HG03342 (cell line): ENCODE measurements around the gene SCIMP.
"Not testable (repeated sequence)": the region's sequence is repeated elsewhere in the genome, so short reads cannot be mapped to it uniquely, and the experiment has no call there.

ENCODE experiments used
- ATAC-seq: cut with Tn5 transposase; IDR thresholded peaks from one replicate; pipeline ENCODE4 v1.9.1; 2021; ENCODE audit warnings: mild to moderate bottlenecking, moderate library complexity; ENCODE audit not compliant: unreplicated experiment

SCIMP gene

DNA sequence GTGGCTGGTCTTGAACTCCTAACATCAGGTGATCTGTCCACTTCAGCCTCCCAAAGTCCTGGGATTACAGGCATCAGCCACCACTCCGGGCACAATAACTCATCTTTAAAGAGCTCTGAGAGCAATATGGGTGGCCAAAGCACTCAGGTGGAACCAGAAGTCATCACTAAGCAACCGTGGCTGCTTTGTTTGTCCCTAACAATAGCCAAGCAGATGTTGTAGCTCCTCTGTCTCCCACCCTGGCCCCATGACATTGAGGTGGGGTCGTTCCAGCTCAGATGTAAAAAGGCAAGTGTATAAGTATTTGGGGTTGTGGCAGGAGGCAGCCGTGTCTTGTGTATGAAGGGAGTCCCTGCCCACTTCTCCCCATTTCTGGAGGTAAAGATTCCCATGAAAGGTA, 3.7 kb upstream of the SCIMP start:
- ATAC-seq = no peak

DNA sequence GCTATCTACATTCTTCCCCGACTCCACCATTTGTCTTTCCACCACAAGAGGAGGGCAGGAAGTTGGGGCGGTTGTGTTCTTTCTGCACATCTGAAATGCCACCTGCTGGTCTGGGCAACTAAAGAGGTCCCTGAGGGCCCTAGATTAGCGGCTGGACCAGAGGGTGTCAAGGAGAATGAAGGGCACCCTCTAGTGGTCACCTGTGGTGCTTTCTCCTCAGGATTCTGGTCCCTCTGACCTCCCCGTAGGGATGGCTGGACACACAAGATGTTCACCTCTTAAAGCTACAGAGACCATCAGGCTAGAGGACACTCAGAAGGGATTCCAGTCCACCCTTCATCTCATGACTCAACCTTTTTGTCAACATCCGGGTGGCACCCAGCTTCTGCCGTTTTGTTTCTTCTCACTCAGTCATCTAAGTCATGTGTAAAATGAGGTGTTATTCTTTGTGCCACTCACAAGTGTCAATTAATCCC, 2.9 kb upstream of the SCIMP start:
- no peak for ATAC-seq

GRCh38 chr17:5236938-5237540, 2.4 kb upstream of the SCIMP start:
- ATAC-seq = no peak

- not testable (repeated sequence) for ATAC-seq
These were observed 1.2 kb downstream of the SCIMP start for GRCh38 chr17:5233492-5233891.

DNA sequence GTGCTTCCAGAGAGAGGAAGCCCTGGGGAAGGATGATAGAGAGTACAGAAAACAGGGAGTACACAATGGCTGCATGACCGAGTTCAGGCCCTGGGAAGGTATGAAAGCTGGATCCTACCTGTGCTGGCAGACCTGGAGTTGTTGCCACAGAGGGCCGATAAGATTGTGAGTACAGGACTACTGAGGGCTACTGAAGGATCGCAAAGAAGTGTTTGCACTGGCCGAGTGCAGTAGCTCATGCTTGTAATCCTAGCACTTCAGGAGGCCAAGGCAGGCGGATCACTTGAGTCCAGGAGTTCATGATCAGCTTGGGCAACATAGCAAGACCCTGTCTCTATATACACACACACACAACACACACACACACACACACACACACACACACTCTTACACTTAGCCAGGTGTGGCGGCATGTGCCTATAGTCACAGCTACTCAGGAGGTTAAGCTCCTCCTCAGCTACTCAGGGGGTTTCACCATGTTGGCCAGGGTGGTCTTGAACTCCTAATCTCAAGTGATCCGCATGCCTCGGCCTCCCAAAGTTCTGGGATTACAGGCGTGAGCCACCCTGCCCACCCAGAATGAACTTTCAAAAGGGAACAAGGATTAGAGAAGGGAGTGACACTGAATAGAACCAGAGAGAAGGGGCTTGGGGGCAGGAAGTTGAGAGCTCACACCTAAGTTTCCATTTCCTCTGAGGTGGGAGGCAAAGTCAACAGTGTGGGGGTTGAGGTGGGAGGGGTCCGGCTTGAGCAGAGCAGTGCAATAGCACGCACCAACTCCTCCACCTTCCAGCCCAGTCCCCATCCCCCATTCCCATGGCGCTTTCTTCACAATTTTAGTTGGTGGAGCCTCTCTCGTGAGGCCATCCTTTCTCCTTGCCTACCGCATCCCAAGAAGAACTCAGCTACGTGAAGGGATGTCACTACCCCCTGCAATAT, 7.5 kb downstream of the SCIMP start:
- peak; percentile 38 for ATAC-seq

DNA sequence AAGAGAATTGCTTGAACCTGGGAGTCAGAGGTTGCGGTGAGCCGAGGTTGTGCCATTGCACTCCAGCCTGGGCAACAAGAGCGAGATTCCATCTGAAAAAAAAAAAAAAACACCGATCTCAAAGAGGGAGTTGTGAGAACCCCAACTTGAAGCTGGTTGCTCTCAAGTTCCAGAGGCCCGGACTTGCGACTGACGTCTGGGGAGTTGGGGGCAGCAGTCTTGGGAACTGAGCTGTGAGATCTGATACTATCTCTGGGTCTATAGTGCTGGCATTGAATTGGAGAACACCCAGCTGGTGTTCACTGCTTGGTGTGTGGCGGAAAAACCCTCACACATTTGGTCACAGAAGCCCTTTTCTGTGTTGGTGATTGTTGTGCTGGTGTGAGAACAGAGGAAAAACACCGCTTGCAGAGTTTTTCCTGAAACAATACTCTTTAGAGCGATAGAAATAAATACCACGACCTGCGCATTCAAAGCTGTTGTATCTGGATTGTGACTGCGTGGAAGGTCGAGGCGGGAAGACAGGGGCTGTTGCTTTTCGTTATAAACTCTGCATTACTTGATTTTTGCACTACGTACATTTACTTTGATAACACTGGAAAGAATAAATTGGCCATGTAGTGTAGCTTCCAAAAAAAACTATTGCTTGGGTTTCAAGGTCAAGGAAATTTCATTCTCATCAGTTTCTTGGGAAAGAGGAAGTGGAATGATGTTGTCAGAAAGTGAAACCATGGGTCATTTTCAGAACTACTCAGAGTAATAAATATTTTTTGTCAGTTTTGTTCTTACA, 8.8 kb downstream of the SCIMP start:
- ATAC-seq = no peak

GRCh38 chr17:5221912-5222311, 12.7 kb downstream of the SCIMP start:
- ATAC-seq = not testable (repeated sequence)

DNA sequence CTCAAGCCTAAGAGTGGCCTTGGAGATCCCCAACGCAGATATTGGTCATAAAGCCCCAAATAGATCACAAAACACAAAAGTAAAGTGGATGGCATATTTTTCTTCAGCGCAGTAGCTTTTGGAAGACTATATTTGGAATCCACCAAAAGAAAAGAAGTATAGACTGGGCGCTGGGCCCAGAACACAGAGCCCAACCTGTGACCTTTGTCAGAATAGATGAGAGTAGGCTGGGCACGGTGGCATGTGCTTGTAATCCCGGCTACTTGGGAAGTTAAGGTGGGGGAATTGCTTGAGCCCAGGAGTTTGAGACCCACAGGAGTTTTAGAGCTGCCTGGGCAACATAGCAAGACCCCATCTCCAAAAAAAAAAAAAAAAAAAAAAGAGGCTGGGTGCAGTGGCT, 14.6 kb downstream of the SCIMP start:
- ATAC-seq = no peak

- no peak for ATAC-seq
These were observed 15.1 kb downstream of the SCIMP start for GRCh38 chr17:5219536-5219935.

DNA sequence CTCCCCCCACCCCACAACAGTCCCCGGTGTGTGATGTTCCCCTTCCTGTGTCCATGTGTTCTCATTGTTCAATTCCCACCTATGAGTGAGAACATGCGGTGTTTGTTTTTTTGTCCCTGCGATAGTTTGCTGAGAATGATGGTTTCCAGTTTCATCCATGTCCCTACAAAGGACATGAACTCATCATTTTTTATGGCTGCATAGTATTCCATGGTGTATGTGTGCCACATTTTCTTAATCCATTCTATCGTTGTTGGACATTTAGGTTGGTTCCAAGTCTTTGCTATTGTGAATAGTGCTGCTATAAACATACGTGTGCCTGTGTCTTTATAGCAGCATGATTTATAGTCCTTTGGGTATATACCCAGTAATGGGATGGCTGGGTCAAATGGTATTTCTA, 17.1 kb downstream of the SCIMP start:
- ATAC-seq = not testable (repeated sequence)

- no peak for ATAC-seq
These were observed 23.2 kb downstream of the SCIMP start for GRCh38 chr17:5211458-5211857.

DNA sequence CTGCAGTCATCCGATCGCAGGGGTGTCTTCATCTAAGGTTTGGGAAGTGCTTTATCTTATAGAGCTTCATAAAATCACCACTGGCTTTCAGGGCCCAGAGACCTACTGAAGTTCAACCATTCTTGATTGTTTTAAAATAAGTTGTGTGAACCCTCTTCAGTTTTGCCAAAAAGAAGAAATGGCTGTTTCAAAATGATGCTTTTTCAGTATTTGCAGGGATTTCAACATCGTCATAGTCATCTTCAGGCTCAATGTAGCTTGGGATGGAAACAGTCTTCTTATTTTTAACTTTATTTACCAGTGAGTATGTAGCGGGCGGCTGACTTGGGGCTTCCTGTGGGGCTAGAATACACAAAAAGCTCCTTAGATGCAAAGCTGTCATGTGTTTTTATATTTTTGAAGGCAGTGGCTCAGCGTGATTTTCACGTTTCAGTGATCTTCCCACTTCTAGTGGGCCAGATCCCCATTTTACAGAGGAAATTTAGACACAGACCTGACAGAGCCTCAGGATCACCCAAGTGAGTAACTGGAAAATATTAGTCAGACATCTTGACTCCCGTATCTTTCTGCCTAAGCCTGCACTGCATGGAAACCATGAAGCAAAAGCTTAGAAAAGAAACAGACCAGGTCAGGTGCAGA, 23.9 kb downstream of the SCIMP start:
- no peak for ATAC-seq

- ATAC-seq = no peak
These were observed 24.6 kb downstream of the SCIMP start for GRCh38 chr17:5210091-5210490.

DNA sequence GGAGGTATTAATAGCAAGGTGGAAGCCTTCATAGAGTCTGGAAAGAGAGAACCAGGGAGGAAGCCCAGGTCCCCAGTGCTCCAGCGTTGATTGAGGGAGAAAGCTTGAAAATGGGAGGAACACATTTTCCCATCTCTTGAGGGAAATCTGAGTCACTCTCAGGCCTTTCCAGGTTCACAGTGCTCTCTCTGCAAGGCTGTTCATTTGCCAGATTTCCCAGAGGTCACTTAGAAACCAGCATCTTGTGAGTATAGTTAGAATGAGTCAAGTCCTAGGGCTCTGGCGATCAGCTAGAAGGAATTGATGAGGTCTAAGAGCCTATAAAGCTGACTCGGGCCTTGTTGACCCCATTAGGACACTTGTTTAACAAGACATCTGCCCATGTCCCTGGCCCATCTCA, 25.3 kb downstream of the SCIMP start:
- ATAC-seq = no peak

DNA sequence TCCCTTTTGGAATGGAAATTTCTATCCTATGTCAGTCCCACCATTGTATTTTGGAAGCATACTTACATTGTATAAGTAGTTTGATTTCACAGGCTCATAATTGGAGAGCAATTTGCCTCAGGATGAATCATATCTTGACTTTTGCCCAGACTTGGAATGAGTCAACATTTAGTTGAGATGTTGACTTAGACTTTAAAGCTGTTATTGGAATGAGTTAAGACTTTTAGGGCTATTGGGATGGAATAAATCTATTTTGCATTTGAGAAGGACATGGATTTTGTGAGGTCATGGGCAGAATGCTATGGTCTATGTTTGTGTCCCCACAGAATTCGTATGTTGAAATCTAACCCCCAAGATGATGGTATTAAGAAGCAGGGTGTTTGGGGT, 30.8 kb downstream of the SCIMP start:
- ATAC-seq = no peak

- ATAC-seq = no peak
These were observed 31.3 kb downstream of the SCIMP start for GRCh38 chr17:5203178-5203907.

GRCh38 chr17:5201011-5201410, 33.6 kb downstream of the SCIMP start:
- no peak for ATAC-seq

- no peak for ATAC-seq
These were observed 34.3 kb downstream of the SCIMP start for GRCh38 chr17:5200360-5200759.

- no peak for ATAC-seq
These were observed 36.2 kb downstream of the SCIMP start for GRCh38 chr17:5198472-5198871.

DNA sequence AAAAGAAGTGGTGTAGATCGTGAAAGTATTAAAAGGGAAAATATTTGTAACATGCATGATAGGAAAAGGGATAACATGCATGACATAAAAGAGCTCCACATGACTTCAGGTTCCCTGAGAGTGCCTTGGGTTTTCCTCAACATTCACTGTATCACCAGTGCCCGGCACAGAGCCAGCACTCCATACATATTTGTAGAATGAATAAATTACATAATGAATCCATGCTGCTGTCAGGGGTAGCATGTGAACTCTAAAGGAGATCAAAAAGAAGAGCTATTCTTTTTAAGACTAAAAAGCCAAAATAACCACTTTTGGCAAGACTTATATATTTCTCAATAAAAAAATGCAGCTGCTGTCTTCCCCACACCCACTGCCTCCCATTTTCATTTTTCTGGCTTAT, 40.3 kb downstream of the SCIMP start:
- no peak for ATAC-seq
